Keratinocyte (primary cell): ENCODE measurements around the gene MGAT4A. TPM values are rescaled to one million over a fixed set of nuclear protein-coding genes. Genes with fewer than 3 reads are reported as not detected.

Source experiments
- DNase-seq: peaks from one replicate; pipeline ENCODE4 v3.0.0-alpha.2; 2011; ENCODE audit warnings: low read depth, missing footprints, low spot score
- FAIRE-seq: peaks from 2 replicates; lab custom pipeline; 2011; peaks lifted over from hg19 to GRCh38; lab: Jason Lieb, UNC
- H2AFZ ChIP-seq: 2 replicates; pipeline ENCODE4 v1.6.0; 2012; ENCODE audit warnings: low read length, control low read depth, inconsistent platforms; ENCODE audit not compliant: control insufficient read depth
- H3K27ac ChIP-seq: 2 replicates; pipeline ENCODE4 v1.5.1; 2011; ENCODE audit warnings: low read length; ENCODE audit not compliant: control insufficient read depth, insufficient read depth
- H3K27me3 ChIP-seq: 3 replicates; pipeline ENCODE4 v1.6.0; 2011; ENCODE audit warnings: low read length; ENCODE audit not compliant: control insufficient read depth, insufficient read depth; ENCODE audit errors: extremely low read depth
- H3K36me3 ChIP-seq, 2 experiments: 2 replicates in 1 of 2; 3 replicates in 1 of 2; pipeline ENCODE4 v1.5.1; 2011; ENCODE audit warnings: low read length in 2 of 2, mild to moderate bottlenecking in 1 of 2; ENCODE audit not compliant: control insufficient read depth in 2 of 2, insufficient read depth in 2 of 2; ENCODE audit errors: extremely low read depth in 1 of 2
- H3K4me1 ChIP-seq: 3 replicates; pipeline ENCODE4 v1.5.1; 2011; ENCODE audit warnings: low read length; ENCODE audit not compliant: control insufficient read depth, insufficient read depth; ENCODE audit errors: extremely low read depth
- H3K4me2 ChIP-seq: 3 replicates; pipeline ENCODE4 v1.6.0; 2011; ENCODE audit warnings: low read depth, low read length; ENCODE audit not compliant: control insufficient read depth, insufficient read depth; ENCODE audit errors: extremely low read depth
- H3K4me3 ChIP-seq, 3 experiments: fragments of 200-600 bp in 1 of 3; sonication (generic) in 1 of 3; 2 replicates in 2 of 3; 3 replicates in 1 of 3; pipeline ENCODE4 v1.5.1; 2011 to 2016; ENCODE audit warnings: low read length in 3 of 3, mild to moderate bottlenecking in 3 of 3, control low read depth in 2 of 3, inconsistent platforms in 1 of 3, low read depth in 1 of 3, mixed read lengths in 1 of 3, mixed run types in 1 of 3, moderate library complexity in 1 of 3; ENCODE audit not compliant: control insufficient read depth in 2 of 3, insufficient read depth in 2 of 3; ENCODE audit errors: extremely low read depth in 1 of 3
- H3K79me2 ChIP-seq: 2 replicates; pipeline ENCODE4 v1.6.0; 2012; ENCODE audit warnings: low read length; ENCODE audit not compliant: control insufficient read depth, insufficient read depth
- H3K9ac ChIP-seq: 3 replicates; pipeline ENCODE4 v1.6.0; 2011; ENCODE audit warnings: low read length; ENCODE audit not compliant: control insufficient read depth, insufficient read depth; ENCODE audit errors: extremely low read depth
- H3K9me1 ChIP-seq: 3 replicates; pipeline ENCODE4 v1.6.0; 2011; ENCODE audit warnings: low read length; ENCODE audit not compliant: control insufficient read depth, insufficient read depth; ENCODE audit errors: extremely low read depth
- H3K9me3 ChIP-seq: 2 replicates; pipeline ENCODE4 v1.5.1; 2012; ENCODE audit warnings: low read depth, low read length; ENCODE audit not compliant: control insufficient read depth
- H4K20me1 ChIP-seq: 3 replicates; pipeline ENCODE4 v1.6.0; 2011; ENCODE audit warnings: low read length; ENCODE audit not compliant: control insufficient read depth, insufficient read depth; ENCODE audit errors: extremely low read depth
- CTCF ChIP-seq, 3 experiments: IDR thresholded peaks in 1 of 3; conservative IDR thresholded peaks in 1 of 3; optimal IDR thresholded peaks in 1 of 3; 2 replicates in 2 of 3; 3 replicates in 1 of 3; pipeline versions ENCODE3 to v1.5.1; 2011; ENCODE audit warnings: low read length in 3 of 3, mild to moderate bottlenecking in 3 of 3, moderate library complexity in 2 of 3, control low read depth in 1 of 3, inconsistent platforms in 1 of 3; ENCODE audit not compliant: insufficient read depth in 2 of 3; ENCODE audit errors: extremely low read depth in 1 of 3
- EZH2 ChIP-seq: IDR thresholded peaks from one replicate; pipeline ENCODE4 v1.6.1; 2012; ENCODE audit warnings: inconsistent platforms, mild to moderate bottlenecking, low read length, moderate library complexity
- dilution Hi-C: fragments of 300-500 bp; cut with MboI; formaldehyde crosslinking; loops from one replicate; pipeline ENCODE4 v1.7.0; 2020; ENCODE audit warnings: low sequenced_read_pairs; ENCODE audit not compliant: extremely low pct_ligation_motif_present
- polyA plus RNA-seq, 5 experiments: library from polyadenylated mRNA; depleted of rRNA in 3 of 5; stranded (reverse) in 3 of 5; stranded (forward) in 1 of 5; unstranded in 1 of 5; fragments of >200 nt; gene quantifications; 1 replicate in 1 of 5; 2 replicates in 3 of 5; 3 replicates in 1 of 5; pipeline versions ENCODE4 v1.2.1 to v1.2.3, GENCODE V29; 2011 to 2012; ENCODE audit warnings: missing spikeins in 2 of 5, low read depth in 1 of 5, low replicate concordance in 1 of 5

MGAT4A gene
- polyA plus RNA-seq, 1 donor (not counting 4 experiments of a cell fraction or from before 2014, with no cell fraction given): 0.81 TPM

DNA sequence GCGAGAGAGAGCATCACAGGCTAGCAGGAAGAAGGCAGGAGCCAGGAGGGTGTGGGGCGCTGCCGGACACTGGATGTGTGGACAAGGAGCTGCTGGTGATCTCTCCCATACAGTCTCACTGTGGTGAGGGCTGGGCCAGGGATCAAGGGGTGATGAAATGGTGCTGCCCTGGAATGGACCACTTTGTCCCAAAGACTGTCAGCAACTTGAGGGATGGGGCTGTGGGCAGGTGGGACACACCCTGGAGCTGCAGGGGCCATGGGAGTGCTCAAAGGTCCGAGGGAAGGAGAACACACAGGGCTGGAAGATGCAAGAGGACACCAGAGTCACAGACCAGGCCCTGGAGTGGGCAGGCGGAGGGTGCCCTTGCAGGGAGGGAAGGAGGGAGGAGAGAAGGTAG is 160.6 kb downstream of the MGAT4A start:
- Histone ChIP-seq H3K9me3 (no peaks in the 10 kb centered on the region), H2AFZ (no peak overlapping the region), H3K4me2 (no peak overlapping the region), H3K4me3 (no peak overlapping the region), H3K36me3 (peaks cover 11 to 12% of the 10 kb centered on the region in 2 experiments), H3K27ac (no peak overlapping the region), H4K20me1 (no peaks in the 10 kb centered on the region), H3K79me2 (no peaks in the 10 kb centered on the region), H3K9ac (no peak overlapping the region), H3K9me1 (peaks cover 4% of the 10 kb centered on the region), H3K27me3 (no peaks in the 10 kb centered on the region), H3K4me1 (peaks cover 16% of the 10 kb centered on the region)
- dilution Hi-C loops: no loop called here
- DNase-seq (no peak), FAIRE-seq (no peak)
- TF ChIP-seq EZH2 (no peak), CTCF (optimal IDR thresholded peaks at IDR 0.05 in 1 of 3, IDR thresholded peaks at IDR 0.05 in 1 of 3, conservative IDR thresholded peaks at IDR 0.05 in 1 of 3; ENCODE audit: extremely low read depth in 1 of 3, insufficient read depth in 2 of 3, low read length in 3 of 3) (no peak)

DNA sequence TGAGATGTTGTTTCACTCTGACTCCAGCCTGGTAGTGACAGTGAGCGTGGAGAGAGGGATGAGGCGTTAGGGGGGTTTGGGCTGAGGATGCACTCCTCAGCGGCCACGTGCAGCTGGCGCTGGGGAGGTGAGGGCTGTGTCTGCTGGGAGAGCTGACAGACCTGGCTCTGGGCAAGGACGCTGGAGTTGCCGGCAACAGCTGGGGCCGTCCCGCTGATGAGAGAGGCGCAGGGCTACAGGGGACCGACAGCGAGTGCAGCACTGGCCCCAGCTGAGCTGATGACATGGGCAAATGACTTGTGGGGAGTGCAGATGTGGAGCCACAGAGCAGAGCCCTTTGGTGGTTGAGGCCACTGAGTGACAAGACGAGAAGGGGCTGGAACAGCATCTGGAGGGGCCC is 161.0 kb downstream of the MGAT4A start:
- peaks cover 4% of the 10 kb centered on the region for H3K9me1 ChIP-seq
- DNase-seq: no peak
- H2AFZ ChIP-seq: no peak overlapping the region
- no peaks in the 10 kb centered on the region for H3K9me3 ChIP-seq
- H3K36me3 ChIP-seq: peaks cover 11 to 12% of the 10 kb centered on the region in 2 experiments
- TF ChIP-seq EZH2 (no peak), CTCF (optimal IDR thresholded peaks at IDR 0.05 in 1 of 3, IDR thresholded peaks at IDR 0.05 in 1 of 3, conservative IDR thresholded peaks at IDR 0.05 in 1 of 3; ENCODE audit: extremely low read depth in 1 of 3, insufficient read depth in 2 of 3, low read length in 3 of 3) (no peak)
- no peak for FAIRE-seq
- H3K9ac ChIP-seq: no peak overlapping the region
- H3K27me3 ChIP-seq: no peaks in the 10 kb centered on the region
- peaks cover 16% of the 10 kb centered on the region for H3K4me1 ChIP-seq
- dilution Hi-C loops: no loop called here
- no peaks in the 10 kb centered on the region for H4K20me1 ChIP-seq
- no peaks in the 10 kb centered on the region for H3K79me2 ChIP-seq
- H3K4me3 ChIP-seq: no peak overlapping the region
- no peak overlapping the region for H3K27ac ChIP-seq
- H3K4me2 ChIP-seq: no peak overlapping the region
